GM18520 (cell line): ENCODE data around the gene LIAS.
"Not testable (repeated sequence)": the region's sequence is repeated elsewhere in the genome, so short reads cannot be mapped to it uniquely, and the experiment has no call there.

Experiments used
- ATAC-seq: cut with Tn5 transposase; IDR thresholded peaks from one replicate; pipeline ENCODE4 v1.9.1; 2021; ENCODE audit not compliant: unreplicated experiment

LIAS gene

DNA sequence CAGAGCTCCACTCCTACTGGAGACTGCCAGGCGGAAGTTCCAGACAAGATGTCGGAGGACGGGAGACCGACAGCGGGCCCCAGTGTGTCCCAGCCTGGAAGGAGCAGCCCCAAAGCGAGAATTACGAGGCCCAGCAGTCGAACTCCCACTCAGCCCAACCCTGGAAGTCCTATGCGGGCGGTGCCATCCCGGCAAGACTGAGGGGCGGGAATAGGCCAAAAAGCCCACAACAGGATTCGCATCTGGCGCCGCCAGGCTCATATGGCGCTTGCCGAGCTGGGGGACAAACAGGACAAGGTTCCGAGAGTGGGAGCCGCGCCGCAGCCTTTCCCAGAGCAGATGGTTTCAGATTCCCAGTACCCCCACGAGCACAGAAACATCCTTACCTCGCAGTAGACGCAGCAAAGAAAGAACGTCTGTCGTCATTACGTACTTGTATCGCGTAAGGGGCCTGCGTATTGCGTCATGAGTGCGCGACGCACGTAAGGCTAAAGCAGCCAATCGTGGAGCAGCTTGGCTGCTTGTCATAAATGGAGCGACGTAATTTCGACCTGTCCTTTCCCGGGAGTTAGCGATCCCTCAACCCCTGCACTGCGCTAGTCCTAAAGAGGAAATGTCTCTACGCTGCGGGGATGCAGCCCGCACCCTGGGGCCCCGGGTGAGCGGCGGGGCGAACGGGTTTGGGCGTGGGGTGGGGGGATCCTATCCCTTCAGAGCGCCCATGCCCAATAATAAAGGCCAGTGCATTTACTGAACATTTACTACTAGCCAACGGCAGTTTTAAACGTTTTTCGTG, at the start of gene LIAS, which contains the start of gene RPL9:
TSS of gene LIAS (plus strand) at position 552 of the 796 bp plus-strand sequence. CDS start at position 614, 62 bp downstream.
TSS of gene RPL9 (minus strand) at position 418 of the 796 bp plus-strand sequence. CDS start 483 bp downstream, outside the sequence.
- peak; percentile 90 for ATAC-seq

- ATAC-seq, result no peak
Measured at GRCh38 chr4:39410415-39410814, 48.4 kb upstream of the LIAS start.

- ATAC-seq, result not testable (repeated sequence)
Measured at GRCh38 chr4:39411561-39411960, 47.3 kb upstream of the LIAS start.

DNA sequence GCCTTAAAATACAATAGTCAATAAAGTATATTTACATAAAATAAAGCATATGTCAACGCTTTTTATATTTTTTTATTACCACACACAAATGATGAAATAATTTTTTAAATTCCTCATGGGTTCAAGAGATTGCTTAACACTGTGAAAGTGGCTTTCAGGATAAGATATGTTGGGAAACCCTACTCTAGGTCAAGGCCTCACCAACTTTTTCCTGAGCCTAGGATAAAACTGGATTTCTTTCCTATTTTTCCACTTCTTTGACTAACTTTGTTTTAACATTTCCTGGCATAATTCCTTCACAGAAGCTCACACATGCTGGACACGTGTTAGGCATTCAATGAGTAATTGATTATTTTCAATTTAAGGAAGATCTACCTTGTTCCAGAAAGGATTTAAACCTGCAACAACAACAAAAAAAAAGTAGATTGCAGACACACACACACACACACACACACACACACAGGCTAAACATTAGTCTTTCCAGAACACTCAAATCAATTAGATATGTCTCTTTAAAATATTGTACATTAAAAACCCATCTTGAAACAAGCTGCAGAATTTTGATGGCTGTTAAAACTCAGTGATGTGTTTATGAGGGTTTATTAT, 43.1 kb upstream of the LIAS start:
- ATAC-seq, result no peak

GRCh38 chr4:39422247-39422646, 36.6 kb upstream of the LIAS start:
- no peak for ATAC-seq

DNA sequence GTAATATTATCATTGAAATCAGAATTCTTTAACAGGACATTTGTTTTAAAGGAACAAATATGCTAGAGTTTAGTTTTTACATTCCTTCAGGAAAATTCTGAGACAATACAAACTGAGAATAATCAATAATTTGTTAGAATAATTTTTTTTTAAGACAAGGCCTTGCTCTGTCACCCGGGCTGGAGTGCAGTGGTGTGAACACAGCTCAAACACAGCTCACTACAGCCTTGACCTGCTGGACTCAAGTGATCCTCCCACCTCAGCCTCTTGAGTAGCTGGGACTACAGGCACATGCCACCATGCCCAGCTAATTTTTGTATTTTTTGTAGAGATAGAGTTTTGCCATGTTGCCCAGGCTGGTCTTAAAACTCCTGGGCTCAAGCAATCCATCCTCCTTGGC, 33.6 kb upstream of the LIAS start:
- ATAC-seq, result not testable (repeated sequence)

- ATAC-seq, result no peak
Measured at GRCh38 chr4:39426728-39427127, 32.1 kb upstream of the LIAS start.

DNA sequence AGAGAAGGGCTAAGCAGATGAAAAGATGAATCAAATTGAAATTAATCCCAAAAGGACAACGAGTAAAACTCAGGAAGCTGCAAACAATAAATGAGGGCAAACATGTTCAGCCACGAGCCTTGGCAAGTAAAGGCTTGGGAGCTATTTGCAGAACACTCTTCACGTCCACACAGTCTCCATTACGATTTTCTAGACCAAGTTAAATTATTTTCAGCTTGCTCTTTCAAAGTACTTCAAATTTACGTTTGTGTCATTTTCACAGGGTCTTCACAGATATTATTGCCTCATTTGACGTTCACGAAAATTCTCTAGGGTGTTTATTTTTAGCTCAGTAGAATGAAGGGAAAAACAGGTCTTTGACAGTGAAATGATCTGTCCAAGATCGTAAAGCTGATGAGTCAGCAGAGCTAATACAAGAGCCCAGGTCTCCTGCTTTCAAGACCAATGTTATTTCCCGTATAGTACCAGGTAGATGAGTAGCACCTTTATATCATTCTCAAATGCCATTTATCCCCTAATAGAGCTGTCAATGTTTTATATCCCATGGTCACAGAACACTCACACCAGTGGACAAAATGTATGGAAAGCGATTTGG, 31.2 kb upstream of the LIAS start:
- no peak for ATAC-seq

GRCh38 chr4:39429476-39430334, 29.2 kb upstream of the LIAS start:
- no peak for ATAC-seq

- ATAC-seq, result no peak
Measured at GRCh38 chr4:39433878-39434492, 24.9 kb upstream of the LIAS start.

DNA sequence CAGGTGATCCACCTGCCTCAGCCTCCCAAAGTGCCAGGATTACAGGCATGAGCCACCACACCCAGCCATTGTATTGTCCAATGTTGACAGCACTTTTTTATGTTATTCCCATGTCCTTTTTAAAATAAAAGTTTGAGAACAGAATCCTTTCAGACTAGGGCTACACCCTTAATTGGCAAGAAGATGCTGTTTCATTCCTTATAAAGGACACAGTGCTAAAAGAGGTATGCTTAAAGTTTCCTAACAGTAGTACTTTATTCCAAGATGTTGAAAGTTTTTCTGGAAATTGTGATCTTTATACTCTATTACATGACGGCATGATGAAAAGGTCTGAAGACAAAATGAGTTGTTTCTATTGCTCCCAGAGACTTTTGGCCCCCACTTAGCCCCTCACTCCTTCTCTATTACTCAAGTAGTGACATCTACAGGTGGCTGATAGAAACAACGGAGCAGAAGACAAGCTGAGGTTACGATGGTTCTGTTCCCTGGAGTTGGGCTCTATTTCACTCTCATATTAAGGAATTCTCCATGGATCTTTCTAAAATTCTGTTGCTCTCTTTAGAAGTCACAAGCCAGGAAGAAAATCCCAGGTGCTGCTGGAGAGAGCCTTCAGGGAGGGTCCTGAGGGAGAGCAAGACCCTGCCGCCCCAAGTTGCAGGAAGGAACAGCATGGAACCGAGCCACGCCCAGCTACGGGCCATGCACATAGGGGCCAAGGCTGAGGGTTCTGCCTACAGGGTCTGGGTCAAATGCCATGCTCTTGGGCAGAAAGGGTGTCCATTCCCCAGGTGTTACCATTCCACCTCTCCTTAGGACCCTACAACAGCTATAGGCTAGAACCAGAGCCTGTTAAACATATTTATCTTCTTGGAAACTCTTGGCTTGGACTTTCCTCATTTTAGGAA, 22.9 kb upstream of the LIAS start:
- ATAC-seq, result no peak

- no peak for ATAC-seq
Measured at GRCh38 chr4:39441593-39441992, 17.3 kb upstream of the LIAS start.

- ATAC-seq, result no peak
Measured at GRCh38 chr4:39442998-39443397, 15.9 kb upstream of the LIAS start.

GRCh38 chr4:39446483-39446841, 12.4 kb upstream of the LIAS start:
- no peak for ATAC-seq

DNA sequence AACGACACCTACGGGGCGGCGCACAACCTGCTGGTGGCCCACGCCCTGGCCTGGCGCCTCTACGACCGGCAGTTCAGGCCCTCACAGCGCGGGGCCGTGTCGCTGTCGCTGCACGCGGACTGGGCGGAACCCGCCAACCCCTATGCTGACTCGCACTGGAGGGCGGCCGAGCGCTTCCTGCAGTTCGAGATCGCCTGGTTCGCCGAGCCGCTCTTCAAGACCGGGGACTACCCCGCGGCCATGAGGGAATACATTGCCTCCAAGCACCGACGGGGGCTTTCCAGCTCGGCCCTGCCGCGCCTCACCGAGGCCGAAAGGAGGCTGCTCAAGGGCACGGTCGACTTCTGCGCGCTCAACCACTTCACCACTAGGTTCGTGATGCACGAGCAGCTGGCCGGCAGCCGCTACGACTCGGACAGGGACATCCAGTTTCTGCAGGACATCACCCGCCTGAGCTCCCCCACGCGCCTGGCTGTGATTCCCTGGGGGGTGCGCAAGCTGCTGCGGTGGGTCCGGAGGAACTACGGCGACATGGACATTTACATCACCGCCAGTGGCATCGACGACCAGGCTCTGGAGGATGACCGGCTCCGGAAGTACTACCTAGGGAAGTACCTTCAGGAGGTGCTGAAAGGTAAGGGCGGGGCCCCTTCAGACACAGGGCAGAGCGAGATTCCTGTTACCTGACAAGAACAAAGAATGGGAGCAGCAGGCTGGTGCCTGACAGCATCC, 11.8 kb upstream of the LIAS start:
- peak; percentile 83 for ATAC-seq

- ATAC-seq, result no peak
Measured at GRCh38 chr4:39450618-39451017, 8.2 kb upstream of the LIAS start.

DNA sequence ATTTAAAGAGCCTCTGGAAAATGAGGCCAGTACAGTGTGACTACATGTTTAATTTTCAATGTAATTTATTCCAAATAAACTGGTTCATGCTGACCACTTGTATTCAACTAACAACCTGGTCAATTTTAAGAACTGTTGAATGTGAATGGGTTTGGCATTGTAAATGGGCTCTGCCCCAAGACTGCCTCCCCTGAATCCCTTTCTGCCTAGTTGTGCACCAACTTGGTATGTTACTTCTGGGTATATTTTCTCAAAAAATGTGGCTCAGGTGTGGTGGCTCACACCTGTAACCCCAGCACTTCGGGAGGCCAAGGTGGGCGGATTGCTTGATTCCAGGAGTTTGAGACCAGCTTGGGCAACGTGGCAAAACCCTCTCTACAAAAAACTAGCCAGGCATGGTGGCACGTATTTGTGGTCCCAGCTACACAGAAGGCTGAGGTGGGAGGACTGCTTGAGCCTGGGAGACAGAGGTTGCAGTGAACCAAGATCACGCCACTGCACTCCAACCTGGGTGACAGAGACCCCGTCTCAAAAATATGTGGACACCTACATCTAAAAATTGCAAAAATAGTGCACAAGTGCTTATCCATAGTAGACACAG, 7.3 kb upstream of the LIAS start:
- ATAC-seq, result no peak

DNA sequence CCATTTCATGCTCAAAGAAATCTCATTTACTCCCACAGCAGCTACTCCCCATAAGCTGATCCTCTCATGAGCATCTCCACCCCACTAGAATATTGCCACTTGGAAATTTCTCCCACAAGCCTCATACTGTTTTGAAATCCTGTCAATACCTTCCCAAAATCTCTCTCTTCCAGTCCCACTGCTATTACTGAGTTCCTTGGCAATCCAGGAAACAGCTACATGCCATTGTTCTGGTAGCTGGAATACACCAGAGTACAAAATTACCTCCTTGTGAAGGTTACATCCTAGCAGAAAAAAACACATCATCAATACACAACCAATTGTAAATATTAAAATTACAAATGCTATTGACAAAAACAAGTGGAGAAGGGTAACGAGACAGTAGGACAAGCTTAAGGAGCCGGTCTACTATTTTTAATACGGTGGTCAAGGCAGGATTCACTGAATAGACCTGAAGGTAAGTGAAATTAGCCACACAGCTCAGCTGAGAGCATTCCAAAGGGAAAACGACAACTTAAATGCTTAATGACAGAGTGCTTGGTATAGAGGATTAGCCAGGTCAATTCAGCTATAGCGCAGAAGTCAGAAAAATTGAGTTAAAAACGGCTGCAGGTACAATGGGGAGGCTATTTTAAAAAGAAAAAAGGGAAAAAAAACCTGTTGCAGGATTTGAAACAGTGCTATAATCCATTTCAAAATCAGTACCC, 6.5 kb upstream of the LIAS start:
- ATAC-seq, result no peak
